ENCODE results near the gene MRPS31. TPM values are rescaled to one million over a fixed set of nuclear protein-coding genes. Genes with fewer than 3 reads are reported as not detected.

The MRPS31 gene
- total RNA-seq, 1 experiment from 2014 or later: 22.8 TPM

DNA sequence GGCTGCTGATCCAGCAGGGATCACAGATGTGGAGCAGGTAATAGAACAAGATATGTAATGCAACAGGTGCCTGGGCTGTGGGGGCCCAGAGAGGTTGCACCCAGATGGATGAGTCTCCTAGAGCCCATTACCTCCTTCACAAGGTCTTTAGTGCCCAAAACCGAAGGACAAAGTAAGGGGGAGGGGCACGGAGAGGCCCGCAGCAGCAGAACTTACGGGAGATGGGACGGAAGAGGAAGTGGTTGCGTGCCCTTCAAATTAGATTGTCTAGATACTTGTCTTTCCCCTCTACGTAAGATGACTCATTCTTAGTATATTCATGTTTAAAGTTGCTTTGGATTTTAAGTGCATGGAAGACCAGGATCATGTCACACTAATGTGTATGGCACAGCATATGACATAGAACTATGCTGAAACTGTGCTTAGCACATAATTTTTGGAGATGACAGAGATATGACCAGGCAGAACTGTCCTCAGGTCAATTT lies 5.7 kb upstream of the MRPS31 start:
- intact Hi-C loops (cut with micrococcal nuclease): loop anchor here (5.0 to 10.0 kb wide), 3 partner anchors 218 to 1089 kb away; no protein-coding TSS in a partner anchor
- ChIA-PET CTCF (interaction anchor here (0.8 to 1.6 kb wide), 16 partner anchors 10 to 1725 kb away, joined by 3 to 11 read pairs (median 4); partner anchors contain the start of genes ELF1 and SLC25A15), RAD21 (ENCODE audit: low non-redundant PET in 1 of 2, low total read pairs in 2 of 2, uncharacterized antibody in 2 of 2, unreplicated experiment in 2 of 2) (no interaction called here), POLR2A (interaction anchor here (1.0 to 1.1 kb wide), 2 partner anchors 13 kb away, joined by 3 read pairs; partner anchors contain the start of gene SLC25A15)
- Histone ChIP-seq H3K4me1 (ENCODE audit: control insufficient read depth in 1 of 2, insufficient read depth in 2 of 2, low read length in 2 of 2) (peaks cover 12 to 32% of the 10 kb centered on the region in 2 experiments), H3K79me2 (ENCODE audit: insufficient read depth, low read length) (no peaks in the 10 kb centered on the region), H3K9me3 (ENCODE audit: control insufficient read depth in 1 of 2, insufficient read depth in 1 of 2, low read depth in 1 of 2, low read length in 2 of 2) (no peaks in the 10 kb centered on the region), H3K36me3 (ENCODE audit: control insufficient read depth in 1 of 2, insufficient read depth in 2 of 2, low read length in 2 of 2) (no peaks in the 10 kb centered on the region), H3K27ac (ENCODE audit: low read depth, low read length) (0 out of 2 replicates have a peak overlapping the region, but pooled peaks have one; percentile 4), H3K4me3 (replicated peaks in 1 of 2; ENCODE audit: low read depth in 1 of 2, low read length in 2 of 2) (0 out of 4 replicates have a peak overlapping the region, but pooled peaks of 1 of the 2 experiments have one; percentile 40), H3K27me3 (ENCODE audit: insufficient read depth, low read length) (no peaks in the 10 kb centered on the region), H4K20me1 (ENCODE audit: insufficient read depth) (no peaks in the 10 kb centered on the region), H2AFZ (ENCODE audit: low read depth, low read length, poor library complexity, severe bottlenecking) (peak overlapping the region; percentile 94), H3K9ac (ENCODE audit: low read length) (no peak overlapping the region), H3K9me2 (ENCODE audit: insufficient read depth) (no peaks in the 10 kb centered on the region), H3K4me2 (ENCODE audit: low read length) (peak overlapping the region; percentile 72)
- no peak for DNase-seq (ENCODE audit: low read depth, low spot score)
- ATAC-seq: peak; percentile 4; the same call in 1 of the 2 replicates
- no TSS peak for BruUV-seq (replicated peaks)
- TF ChIP-seq SIN3A (IDR thresholded peaks at IDR 0.05; ENCODE audit: low read depth) (no peak), ZBTB33 (IDR thresholded peaks at IDR 0.05; ENCODE audit: extremely low read depth, insufficient replicate concordance, low read length) (no peak), TCF7L2 (IDR thresholded peaks at IDR 0.05; ENCODE audit: borderline replicate concordance, extremely low read depth, insufficient read depth, insufficient read length) (no peak), POLR2A (IDR thresholded peaks at IDR 0.05; ENCODE audit: borderline replicate concordance, extremely low read depth, insufficient read depth, insufficient read length) (no peak)

- H3K79me2 ChIP-seq (ENCODE audit: insufficient read depth, low read length): no peaks in the 10 kb centered on the region
- no peak overlapping the region for H3K27ac ChIP-seq (ENCODE audit: low read depth, low read length)
- H2AFZ ChIP-seq (ENCODE audit: low read depth, low read length, poor library complexity, severe bottlenecking): peak overlapping the region; percentile 94
- H3K9me3 ChIP-seq (ENCODE audit: control insufficient read depth in 1 of 2, insufficient read depth in 1 of 2, low read depth in 1 of 2, low read length in 2 of 2): no peaks in the 10 kb centered on the region
- H3K9me2 ChIP-seq (ENCODE audit: insufficient read depth): no peaks in the 10 kb centered on the region
- intact Hi-C loops (cut with micrococcal nuclease): loop anchor here (5.0 to 10.0 kb wide), 3 partner anchors 219 to 1089 kb away; no protein-coding TSS in a partner anchor
- no peak overlapping the region for H3K9ac ChIP-seq (ENCODE audit: low read length)
- no peak for ATAC-seq
- ChIA-PET POLR2A (interaction anchor here (1.1 kb wide), 1 partner anchor 13 kb away, joined by 3 read pairs; the partner anchor contains the start of gene SLC25A15), CTCF (interaction anchor here (1.5 kb wide), 1 partner anchor 279 kb away, joined by 9 read pairs; no protein-coding TSS in a partner anchor), RAD21 (ENCODE audit: low non-redundant PET in 1 of 2, low total read pairs in 2 of 2, uncharacterized antibody in 2 of 2, unreplicated experiment in 2 of 2) (no interaction called here)
- peaks cover 10 to 32% of the 10 kb centered on the region in 2 experiments for H3K4me1 ChIP-seq (ENCODE audit: control insufficient read depth in 1 of 2, insufficient read depth in 2 of 2, low read length in 2 of 2)
- no peaks in the 10 kb centered on the region for H3K27me3 ChIP-seq (ENCODE audit: insufficient read depth, low read length)
- DNase-seq (ENCODE audit: low read depth, low spot score): no peak
- BruUV-seq (replicated peaks): no TSS peak
- H3K4me2 ChIP-seq (ENCODE audit: low read length): peak overlapping the region; percentile 72; the same call in 1 of the 2 replicates
- H3K4me3 ChIP-seq (replicated peaks in 1 of 2; ENCODE audit: low read depth in 1 of 2, low read length in 2 of 2): no peak overlapping the region
- TF ChIP-seq POLR2A (IDR thresholded peaks at IDR 0.05; ENCODE audit: borderline replicate concordance, extremely low read depth, insufficient read depth, insufficient read length) (no peak), EZH2phosphoT487 (IDR thresholded peaks at IDR 0.05; ENCODE audit: borderline replicate concordance) (no peak), ZBTB33 (IDR thresholded peaks at IDR 0.05; ENCODE audit: extremely low read depth, insufficient replicate concordance, low read length) (no peak)
- no peaks in the 10 kb centered on the region for H3K36me3 ChIP-seq (ENCODE audit: control insufficient read depth in 1 of 2, insufficient read depth in 2 of 2, low read length in 2 of 2)
- no peaks in the 10 kb centered on the region for H4K20me1 ChIP-seq (ENCODE audit: insufficient read depth)
Measured at GRCh38 chr13:40776232-40776631, 5.2 kb upstream of the MRPS31 start.
